Heart left ventricle (tissue), 16 donors: ENCODE results near the gene DCTPP1. TPM values are rescaled to one million over a fixed set of nuclear protein-coding genes. Genes with fewer than 3 reads are reported as not detected.
"Not testable (repeated sequence)": the region's sequence is repeated elsewhere in the genome, so short reads cannot be mapped to it uniquely, and the experiment has no call there.

Experiments
- ATAC-seq, 4 donors: fragments of 200-7000 bp; cut with Tn5 transposase; one replicate each; pipeline ENCODE4 v1.9.1; 2020 to 2022; ENCODE audit warnings: moderate library complexity in 4 of 4, mild to moderate bottlenecking in 3 of 4, moderate number of reproducible peaks in 1 of 4
- DNase-seq, 5 donors: peaks; one replicate each; pipeline ENCODE4 v3.0.0-alpha.2; 2020
- H3K27ac ChIP-seq, 12 donors: fragments of 200-600 bp; sonication (generic) in 4 of 12; one replicate each; pipeline versions ENCODE4 v1.5.0 to v1.8.0; 2016 to 2022; ENCODE audit warnings: mild to moderate bottlenecking in 2 of 12
- H3K27me3 ChIP-seq, 9 donors: fragments of 200-600 bp; sonication (generic) in 2 of 9; one replicate each; pipeline versions ENCODE4 v1.5.1 to v1.8.0; 2016 to 2022; ENCODE audit warnings: mild to moderate bottlenecking in 3 of 9
- H3K36me3 ChIP-seq, 9 donors: fragments of 200-600 bp; sonication (generic) in 2 of 9; one replicate each; pipeline versions ENCODE4 v1.5.0 to v1.8.0; 2018 to 2022; ENCODE audit warnings: mild to moderate bottlenecking in 2 of 9
- H3K4me1 ChIP-seq, 12 donors: fragments of 200-600 bp; sonication (generic) in 4 of 12; one replicate each; pipeline versions ENCODE4 v1.5.0 to v1.8.0; 2016 to 2022; ENCODE audit warnings: mild to moderate bottlenecking in 3 of 12
- H3K4me3 ChIP-seq, 12 donors: fragments of 200-600 bp; sonication (generic) in 4 of 12; one replicate each; pipeline versions ENCODE4 v1.5.0 to v1.8.0; 2017 to 2022; ENCODE audit warnings: mild to moderate bottlenecking in 9 of 12, moderate library complexity in 4 of 12
- H3K9me3 ChIP-seq, 12 donors: fragments of 200-600 bp; sonication (generic) in 4 of 12; one replicate each; pipeline versions ENCODE4 v1.5.0 to v1.8.0; 2016 to 2022; ENCODE audit warnings: mild to moderate bottlenecking in 1 of 12
- POLR2A ChIP-seq, 2 donors: fragments of 450-650 bp; IDR thresholded peaks; one replicate each; pipeline ENCODE4 v1.6.1; 2017; ENCODE audit warnings: antibody characterized with exemption in 2 of 2, mild to moderate bottlenecking in 2 of 2, moderate library complexity in 2 of 2
- WGBS, 4 donors: extraction: QIAGEN DNeasy Blood & Tissue Kit in 2 of 4; methylation state at CpG; one replicate each; pipeline versions ENCODE4 v1.1.5 to v1.1.7; 2013 to 2018; 5-methylcytosine and 5-hydroxymethylcytosine counted together
- intact Hi-C, 10 donors: fragments of 100-400 bp; cut with DNase I; formaldehyde crosslinking; loops; one replicate each; pipeline versions ENCODE4 v1.11.1 to v1.14.2; 2022
- long read RNA-seq, 3 donors: library from polyadenylated mRNA; unstranded; transcript quantifications; one replicate each; pipeline ENCODE4 v2.0.0, GENCODE V29; 2020 to 2021
- polyA plus RNA-seq, 2 donors: library from polyadenylated mRNA; stranded (reverse); fragments of 200-250 nt; gene quantifications; one replicate each; pipeline ENCODE4 v1.2.3, GENCODE V29; 2013
- total RNA-seq, 9 donors: library from RNA; depleted of rRNA in 2 of 9; stranded (reverse); fragments of >200 nt in 2 of 9; fragmentation: NEBNext Ultra II Directional in 3 of 9; extraction: Animal tissue kit (Norgen Biotek cat#: 25700) in 3 of 9; gene quantifications; one replicate each; pipeline versions ENCODE4 v1.1.0 to v1.2.4, GENCODE V29; 2016 to 2023
- TF ChIP-seq, protein P1 (sequence below), 12 donors: fragments of 200-600 bp; sonication (generic) in 4 of 12; IDR thresholded peaks; one replicate each; pipeline versions ENCODE4 v1.5.0 to v1.8.0; 2018 to 2022; ENCODE audit warnings: antibody characterized with exemption in 12 of 12, mild to moderate bottlenecking in 5 of 12
- donor health status: ischemic (EF 13 %, LVEDD 7.1; RV severe dilation, severe dysfunction).
- donor health status: healthy with polysubstance abuse.
- donor health status: DM: no; HTN: yes; CAD: no.
- donor health status: DM: no; HTN: no; CAD: no.
- donor health status: ischemic (EF 25% LVEDD 6.9; RV normal size, moderate dysfunction).
- donor health status: ischemic (EF 25% LVEDD 5.7; RV mildly dilated, moderate dysfunction).
- donor health status: healthy.
- donor health status: DM: yes; HTN: yes; CAD: no.
- donor health status: ischemic (EF 35%, LVEDD 5.7; RV mildly dilated, moderate dysfunction).
- donor health status: nonischemic (EF 11% LVEDD 7.7; RV severe dilation, severe dysfunction).
- donor health status: DM: yes; HTN: yes; CAD: no.
- donor health status: PGD.
- donor health status: ischemic (EF 29% LVEDD 5.4; RV normal size, mild dysfunction).
- donor health status: nonischemic (EF 23%, LVEDD 6.1; RV moderate dilation, normal function).

Gene DCTPP1
- total RNA-seq (10 to 100 TPM; 18.9 to 32.6 (median 28.4) TPM), polyA plus RNA-seq (10 to 100 TPM; 13.8 to 68.7 TPM)
- long read RNA-seq, donor 1, transcript DCTPP1-201 (3 exons, 1,222 nt) = major isoform, 53 of 57 reads
- long read RNA-seq, donor 1, partial matches to known transcripts = 0 of 57 reads
- long read RNA-seq, donor 1, other reads (novel, unspliced or antisense) = 2 of 57 reads
- long read RNA-seq, donor 2, transcript DCTPP1-201 (3 exons, 1,222 nt) = major isoform, 102 of 111 reads
- long read RNA-seq, donor 2, partial matches to known transcripts = 0 of 111 reads
- long read RNA-seq, donor 2, other reads (novel, unspliced or antisense) = 6 of 111 reads
- long read RNA-seq, donor 3, transcript DCTPP1-201 (3 exons, 1,222 nt) = major isoform, 50 of 52 reads
- long read RNA-seq, donor 3, partial matches to known transcripts = 2 of 52 reads
- long read RNA-seq, donor 3, other reads (novel, unspliced or antisense) = 0 of 52 reads

DNA sequence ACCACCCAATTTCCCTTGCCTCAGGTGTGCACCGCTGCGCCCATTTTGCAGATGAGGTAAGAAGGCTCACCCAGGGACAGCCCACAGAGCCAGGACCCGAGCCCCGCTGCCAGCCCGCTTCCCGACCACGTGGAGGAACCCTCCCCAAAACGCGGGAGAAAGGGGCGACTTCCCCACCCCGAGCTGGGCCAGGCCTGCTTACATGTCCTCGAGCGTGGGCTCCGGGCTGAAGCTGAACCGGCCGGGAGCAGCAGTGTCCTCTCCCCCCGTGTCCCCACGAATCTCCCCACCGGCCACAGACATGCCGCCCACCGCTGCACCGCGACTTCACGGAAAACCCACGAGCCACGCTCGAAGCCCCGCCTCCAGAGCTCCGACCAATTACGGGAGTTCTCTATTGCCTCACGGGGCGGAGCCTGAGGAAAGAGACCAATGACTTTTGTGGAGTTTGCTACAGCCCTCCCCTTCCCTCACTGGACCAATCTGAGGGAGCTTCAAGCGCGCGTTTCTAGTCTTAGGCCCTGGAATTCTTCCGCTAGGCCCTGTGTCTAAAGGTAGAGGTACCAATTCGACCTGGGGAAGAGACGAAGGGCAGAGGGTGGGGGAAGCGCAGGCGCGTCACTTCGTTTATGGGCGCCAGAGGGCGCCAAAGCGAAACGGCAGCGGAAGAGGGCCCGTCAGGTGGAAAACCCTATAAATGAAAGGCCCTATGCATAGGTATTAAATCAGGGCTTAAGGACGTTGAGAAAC, at the start of gene DCTPP1:
Gene DCTPP1 (minus strand): TSS at position 353 of the 750 bp plus-strand sequence. CDS start 50 bp downstream, at position 303.
- peaks cover 0 to 22% (median 13%) of the 10 kb centered on the region in 12 donors for H3K4me1 ChIP-seq
- intact Hi-C loops = loop anchor here in 7 of 10 donors (1.0 to 10.0 kb wide), 6 partner anchors 15 to 202 kb away; partner anchors contain the start of genes SEPHS2 (in 2 of the 7), ZNF747 (in 1 of the 7) and ZNF768 (in 1 of the 7)
- H3K27me3 ChIP-seq = no peaks in the 10 kb centered on the region
- peaks cover 0 to 19% (median 9%) of the 10 kb centered on the region in 9 donors for H3K36me3 ChIP-seq
- peak within 1 kb of the TSS in 11 of 12 donors; percentile 36 to 79 (median 73) for H3K27ac ChIP-seq
- DNase-seq (peak; percentile 94 to 98 (median 95)), ATAC-seq (peak; percentile 99)
- TF ChIP-seq POLR2A (IDR thresholded peaks at IDR 0.05) = peak in 1 of 2 donors; percentile 46
- TF ChIP-seq, protein P1, sequence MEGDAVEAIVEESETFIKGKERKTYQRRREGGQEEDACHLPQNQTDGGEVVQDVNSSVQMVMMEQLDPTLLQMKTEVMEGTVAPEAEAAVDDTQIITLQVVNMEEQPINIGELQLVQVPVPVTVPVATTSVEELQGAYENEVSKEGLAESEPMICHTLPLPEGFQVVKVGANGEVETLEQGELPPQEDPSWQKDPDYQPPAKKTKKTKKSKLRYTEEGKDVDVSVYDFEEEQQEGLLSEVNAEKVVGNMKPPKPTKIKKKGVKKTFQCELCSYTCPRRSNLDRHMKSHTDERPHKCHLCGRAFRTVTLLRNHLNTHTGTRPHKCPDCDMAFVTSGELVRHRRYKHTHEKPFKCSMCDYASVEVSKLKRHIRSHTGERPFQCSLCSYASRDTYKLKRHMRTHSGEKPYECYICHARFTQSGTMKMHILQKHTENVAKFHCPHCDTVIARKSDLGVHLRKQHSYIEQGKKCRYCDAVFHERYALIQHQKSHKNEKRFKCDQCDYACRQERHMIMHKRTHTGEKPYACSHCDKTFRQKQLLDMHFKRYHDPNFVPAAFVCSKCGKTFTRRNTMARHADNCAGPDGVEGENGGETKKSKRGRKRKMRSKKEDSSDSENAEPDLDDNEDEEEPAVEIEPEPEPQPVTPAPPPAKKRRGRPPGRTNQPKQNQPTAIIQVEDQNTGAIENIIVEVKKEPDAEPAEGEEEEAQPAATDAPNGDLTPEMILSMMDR (IDR thresholded peaks at IDR 0.05) = peak; percentile 53 to 84 (median 72)
- WGBS, 4 donors = 0 to 1% (median 1%) methylated on average over 39 to 49 of the region's 49 CpGs
- no peaks in the 10 kb centered on the region for H3K9me3 ChIP-seq
- H3K4me3 ChIP-seq = peak within 1 kb of the TSS; percentile 30 to 88 (median 71)

DNA sequence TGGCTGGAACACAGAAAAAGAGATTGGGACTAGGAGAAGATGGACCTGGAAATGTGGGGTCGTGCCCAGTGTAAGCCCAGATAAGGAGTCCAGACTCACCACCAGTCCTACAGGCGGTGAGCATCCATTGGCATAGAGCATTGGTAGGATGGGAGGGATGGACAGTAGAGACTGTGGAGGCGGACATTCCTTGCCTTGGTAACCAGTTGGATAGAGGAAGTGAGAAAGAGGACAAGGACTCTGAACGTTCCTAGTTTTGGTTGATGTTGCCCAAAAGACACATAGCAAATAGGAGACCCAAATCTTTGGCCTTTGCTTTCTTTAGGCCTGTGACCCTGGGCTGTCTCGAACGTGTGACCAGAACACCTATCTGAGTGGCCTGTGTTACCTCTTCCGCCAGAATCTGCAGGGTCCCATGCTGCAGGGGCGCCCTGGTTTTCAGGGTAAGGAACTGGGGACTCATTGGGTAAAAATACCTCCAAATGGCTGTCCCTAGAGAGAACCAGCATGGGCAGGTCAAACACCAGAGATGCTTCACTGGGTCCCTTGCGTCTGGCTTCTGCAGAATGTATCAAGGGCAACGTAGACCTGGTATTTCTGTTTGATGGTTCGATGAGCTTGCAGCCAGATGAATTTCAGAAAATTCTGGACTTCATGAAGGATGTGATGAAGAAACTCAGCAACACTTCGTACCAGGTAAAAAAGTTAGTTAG, 49.1 kb upstream of the DCTPP1 start:
- Histone ChIP-seq H3K4me1 (peaks cover 0 to 22% (median 0%) of the 10 kb centered on the region in 12 donors), H3K36me3 (peaks cover 0 to 38% (median 0%) of the 10 kb centered on the region in 9 donors)
- 85 to 90% (median 88%) methylated on average over 12 of the region's 12 CpGs for WGBS, 4 donors

DNA sequence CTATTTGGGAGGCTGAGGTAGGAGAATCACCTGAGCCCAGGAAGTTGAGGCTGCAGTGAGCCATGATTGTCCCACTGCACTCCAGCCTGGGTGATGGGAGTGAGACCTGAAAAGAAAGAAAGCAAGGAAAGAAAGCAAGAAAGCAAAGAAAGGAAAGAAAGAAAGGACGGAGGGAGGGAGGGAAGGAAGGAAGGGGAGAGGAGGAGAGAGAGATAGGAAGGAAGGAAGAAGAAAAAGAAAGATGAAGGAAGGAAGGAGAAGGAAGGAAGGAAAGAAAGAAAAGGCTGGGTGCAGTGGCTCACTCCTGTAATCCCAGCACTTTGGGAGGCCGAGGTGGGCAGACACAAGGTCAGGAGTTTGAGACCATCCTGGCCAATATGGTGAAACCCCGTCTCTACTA, 47.9 kb upstream of the DCTPP1 start:
- 71 to 86% (median 77%) methylated on average over 3 of the region's 3 CpGs for WGBS, 4 donors
- DNase-seq, H3K4me3 ChIP-seq, ATAC-seq, intact Hi-C loops, H3K9me3 ChIP-seq, H3K27ac ChIP-seq: not testable (repeated sequence)
- peaks cover 4 to 45% (median 10%) of the 10 kb centered on the region in 9 donors for H3K27me3 ChIP-seq
- H3K4me1 ChIP-seq = peaks cover 0 to 32% (median 0%) of the 10 kb centered on the region in 12 donors
- peaks cover 0 to 27% (median 0%) of the 10 kb centered on the region in 9 donors for H3K36me3 ChIP-seq

More for the DNA sequence above, 49.1 kb upstream of the DCTPP1 start:
- DNase-seq (no peak), ATAC-seq (no peak)
- H3K9me3 ChIP-seq = no peaks in the 10 kb centered on the region
- H3K4me3 ChIP-seq = no peak overlapping the region
- intact Hi-C loops = no loop called here
- H3K27me3 ChIP-seq = peaks cover 0 to 33% (median 5%) of the 10 kb centered on the region in 9 donors
- no peak overlapping the region for H3K27ac ChIP-seq
- no peak for TF ChIP-seq POLR2A (IDR thresholded peaks at IDR 0.05)
- TF ChIP-seq, protein P1 (IDR thresholded peaks at IDR 0.05) = no peak

DNA sequence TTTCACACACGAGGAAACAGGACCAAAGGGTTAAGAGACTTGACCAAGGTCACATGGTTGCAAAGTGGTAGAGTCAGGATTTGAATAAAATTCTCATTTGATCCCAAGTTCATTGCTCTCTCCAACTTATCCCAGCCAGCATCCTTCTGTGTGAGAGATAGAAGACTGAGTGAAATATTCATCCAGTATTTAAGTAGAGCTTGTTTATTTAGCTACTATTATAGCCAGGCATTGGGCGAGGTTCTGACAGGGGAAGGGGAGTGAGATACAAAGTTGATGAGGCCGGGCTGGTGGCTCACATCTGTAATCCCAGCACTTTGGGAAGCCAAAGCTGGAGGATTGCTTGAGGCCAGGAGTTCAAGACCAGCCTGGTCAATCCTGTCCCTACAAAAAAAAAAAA, 47.2 kb upstream of the DCTPP1 start:
- 60 to 74% (median 66%) methylated on average over 3 of the region's 3 CpGs for WGBS, 4 donors
- TF ChIP-seq, protein P1 (IDR thresholded peaks at IDR 0.05) = no peak
- TF ChIP-seq POLR2A (IDR thresholded peaks at IDR 0.05) = no peak
- intact Hi-C loops = no loop called here
- H3K9me3 ChIP-seq = no peaks in the 10 kb centered on the region
- ATAC-seq (no peak), DNase-seq (no peak)
- peaks cover 4 to 49% (median 10%) of the 10 kb centered on the region in 9 donors for H3K27me3 ChIP-seq
- H3K4me3 ChIP-seq = no peak overlapping the region
- no peak overlapping the region for H3K27ac ChIP-seq
- peaks cover 0 to 20% (median 0%) of the 10 kb centered on the region in 9 donors for H3K36me3 ChIP-seq
- peaks cover 0 to 35% (median 0%) of the 10 kb centered on the region in 12 donors for H3K4me1 ChIP-seq
